Left ventricle myocardium inferior (tissue), 1 donor: Measurements from ENCODE around the gene KCNT1. TPM values are rescaled to one million over a fixed set of nuclear protein-coding genes. Genes with fewer than 3 reads are reported as not detected.

Experiments used
- DNase-seq: peaks from one replicate; pipeline ENCODE4 v3.0.0-alpha.2; 2020
- H3K27ac ChIP-seq: fragments of 200-600 bp; replicated peaks from 2 replicates; pipeline ENCODE4 v1.8.0; 2021
- H3K27me3 ChIP-seq: fragments of 200-600 bp; 2 replicates; pipeline ENCODE4 v1.8.0; 2021; ENCODE audit warnings: low read depth
- H3K36me3 ChIP-seq: fragments of 200-600 bp; 2 replicates; pipeline ENCODE4 v1.8.0; 2021
- H3K4me1 ChIP-seq: fragments of 200-600 bp; 2 replicates; pipeline ENCODE4 v1.8.0; 2021
- H3K4me3 ChIP-seq: fragments of 200-600 bp; 2 replicates; pipeline ENCODE4 v1.8.0; 2021; ENCODE audit warnings: mild to moderate bottlenecking, moderate library complexity
- H3K9me3 ChIP-seq: fragments of 200-600 bp; replicated peaks from 2 replicates; pipeline ENCODE4 v1.8.0; 2021
- CTCF ChIP-seq: fragments of 200-600 bp; IDR thresholded peaks from 2 replicates; pipeline ENCODE4 v1.8.0; 2021; ENCODE audit warnings: antibody characterized with exemption, mild to moderate bottlenecking, borderline replicate concordance
- intact Hi-C: fragments of 100-400 bp; cut with micrococcal nuclease; formaldehyde crosslinking; loops from one replicate; pipeline ENCODE4 v1.11.0; 2022
- total RNA-seq: library from RNA; stranded (reverse); fragmentation: NEBNext Ultra II Directional; extraction: Animal tissue kit (Norgen Biotek cat#: 25700); gene quantifications from one replicate; pipeline ENCODE4 v1.2.1, GENCODE V29; 2021
- donor health status: DM: no; HTN: yes; CAD: no; lungs with severe emphysema.

Gene KCNT1
- total RNA-seq, 1 donor from 2014 or later: 3.3 TPM

GRCh38 chr9:135696446-135696845 is 5.5 kb upstream of the KCNT1 start:
- no peak for DNase-seq
- Histone ChIP-seq H3K27me3 (peaks cover 72% of the 10 kb centered on the region), H3K36me3 (no peaks in the 10 kb centered on the region), H3K27ac (no peak overlapping the region), H3K4me3 (no peak overlapping the region), H3K4me1 (peaks cover under 1% of the 10 kb centered on the region), H3K9me3 (no peaks in the 10 kb centered on the region)
- intact Hi-C loops: no loop called here
- TF ChIP-seq CTCF: no peak

GRCh38 chr9:135697226-135697625 is 4.8 kb upstream of the KCNT1 start:
- no peaks in the 10 kb centered on the region for H3K36me3 ChIP-seq
- intact Hi-C loops: no loop called here
- DNase-seq: no peak
- H3K27ac ChIP-seq: no peak overlapping the region
- no peak for TF ChIP-seq CTCF
- peaks cover 8% of the 10 kb centered on the region for H3K4me1 ChIP-seq
- H3K4me3 ChIP-seq: no peak overlapping the region
- H3K9me3 ChIP-seq: no peaks in the 10 kb centered on the region
- peaks cover 72% of the 10 kb centered on the region for H3K27me3 ChIP-seq

- no peaks in the 10 kb centered on the region for H3K9me3 ChIP-seq
- no peak overlapping the region for H3K27ac ChIP-seq
- peaks cover 15% of the 10 kb centered on the region for H3K4me1 ChIP-seq
- peaks cover 72% of the 10 kb centered on the region for H3K27me3 ChIP-seq
- no peak for DNase-seq
- no peak for TF ChIP-seq CTCF
- H3K4me3 ChIP-seq: no peak overlapping the region
- H3K36me3 ChIP-seq: no peaks in the 10 kb centered on the region
- intact Hi-C loops: no loop called here
These were observed 3.7 kb upstream of the KCNT1 start for GRCh38 chr9:135698236-135698635.

GRCh38 chr9:135698767-135699166 is 3.2 kb upstream of the KCNT1 start:
- no peak for TF ChIP-seq CTCF
- peaks cover 15% of the 10 kb centered on the region for H3K4me1 ChIP-seq
- no peak overlapping the region for H3K27ac ChIP-seq
- peaks cover 73% of the 10 kb centered on the region for H3K27me3 ChIP-seq
- H3K36me3 ChIP-seq: no peaks in the 10 kb centered on the region
- no peak overlapping the region for H3K4me3 ChIP-seq
- intact Hi-C loops: no loop called here
- H3K9me3 ChIP-seq: no peaks in the 10 kb centered on the region
- DNase-seq: no peak

- intact Hi-C loops: no loop called here
- H3K4me3 ChIP-seq: no peak within 1 kb of the TSS
- no peaks in the 10 kb centered on the region for H3K9me3 ChIP-seq
- TF ChIP-seq CTCF: no peak
- H3K36me3 ChIP-seq: no peaks in the 10 kb centered on the region
- DNase-seq: no peak
- peaks cover 15% of the 10 kb centered on the region for H3K4me1 ChIP-seq
- no peak within 1 kb of the TSS for H3K27ac ChIP-seq
- peaks cover 75% of the 10 kb centered on the region for H3K27me3 ChIP-seq
These were observed 2.5 kb upstream of the KCNT1 start, which contains the start of gene SOHLH1 for GRCh38 chr9:135699440-135699839. SOHLH1 (minus strand) TSS chr9:135699481; CDS start chr9:135699467, 14 bp downstream.

- Histone ChIP-seq H3K4me3 (no peak overlapping the region), H3K27me3 (peaks cover 75% of the 10 kb centered on the region), H3K36me3 (no peaks in the 10 kb centered on the region), H3K9me3 (no peaks in the 10 kb centered on the region), H3K4me1 (peaks cover 26% of the 10 kb centered on the region), H3K27ac (no peak overlapping the region)
- DNase-seq: no peak
- intact Hi-C loops: no loop called here
- no peak for TF ChIP-seq CTCF
These were observed 1.5 kb upstream of the KCNT1 start for GRCh38 chr9:135700525-135700924.
